Cardiac fibroblast (primary cell): ENCODE measurements around the gene RELCH.

Source experiments
- DNase-seq, 2 donors: peaks; one replicate each; pipeline versions ENCODE4 v3.0.0 to v3.0.0-alpha.2; 2010; ENCODE audit warnings: low read depth in 2 of 2
- H3K4me3 ChIP-seq, 2 donors: replicated peaks in 1 of 2; 1 replicate in 1 of 2; 2 replicates in 1 of 2; pipeline ENCODE4 v1.5.1; 2011; ENCODE audit warnings: low read depth in 2 of 2, low read length in 2 of 2, mild to moderate bottlenecking in 2 of 2, moderate library complexity in 1 of 2
- CTCF ChIP-seq: IDR thresholded peaks from one replicate; pipeline ENCODE4 v1.5.1; 2011; ENCODE audit warnings: low read depth, mild to moderate bottlenecking, low read length, inconsistent platforms

The RELCH gene

GRCh38 chr18:62245177-62245576 is 58.1 kb downstream of the RELCH start:
- TF ChIP-seq CTCF: no peak
- no peak overlapping the region for H3K4me3 ChIP-seq
- no peak for DNase-seq

- TF ChIP-seq CTCF: no peak
- no peak for DNase-seq
- no peak overlapping the region for H3K4me3 ChIP-seq
These were observed 58.6 kb downstream of the RELCH start for GRCh38 chr18:62245699-62246098.

- DNase-seq: no peak
- no peak overlapping the region for H3K4me3 ChIP-seq
- TF ChIP-seq CTCF: no peak
These were observed 61.3 kb downstream of the RELCH start for GRCh38 chr18:62248313-62248712.

- peak; percentile 89 to 91 for DNase-seq
- peak; percentile 75 for TF ChIP-seq CTCF
- H3K4me3 ChIP-seq: no peak overlapping the region
These were observed 62.5 kb downstream of the RELCH start for GRCh38 chr18:62249478-62250097.

- no peak for DNase-seq
- H3K4me3 ChIP-seq: no peak overlapping the region
- TF ChIP-seq CTCF: no peak
These were observed 63.4 kb downstream of the RELCH start for GRCh38 chr18:62250475-62250874.

- no peak for TF ChIP-seq CTCF
- H3K4me3 ChIP-seq: no peak overlapping the region
- DNase-seq: no peak
These were observed 71.0 kb downstream of the RELCH start for GRCh38 chr18:62258093-62258492.

GRCh38 chr18:62258616-62259015 is 71.6 kb downstream of the RELCH start:
- no peak overlapping the region for H3K4me3 ChIP-seq
- no peak for TF ChIP-seq CTCF
- DNase-seq: no peak
